Pancreas (tissue), 10 donors: ENCODE measurements around the gene ACP6. TPM values are rescaled to one million over a fixed set of nuclear protein-coding genes. Genes with fewer than 3 reads are reported as not detected.

Source experiments
- ATAC-seq, 4 donors: fragments of 200-7000 bp; cut with Tn5 transposase; one replicate each; pipeline versions ENCODE4 v1.8.0 to v1.9.1; 2020; ENCODE audit warnings: mild to moderate bottlenecking in 4 of 4, moderate library complexity in 4 of 4
- DNase-seq, 6 donors: peaks; one replicate each; pipeline ENCODE4 v3.0.0-alpha.2; 2020
- FAIRE-seq: peaks from 2 replicates; lab custom pipeline; 2012; peaks lifted over from hg19 to GRCh38; lab: Jason Lieb, UNC
- H3K27ac ChIP-seq, 4 donors: fragments of 200-600 bp; sonication (generic); 1 replicate in 3 of 4; 2 replicates in 1 of 4; pipeline versions ENCODE4 v1.5.0 to v1.8.0; 2020
- H3K27me3 ChIP-seq, 4 donors: fragments of 200-600 bp; one replicate each; pipeline ENCODE4 v1.8.0; 2021
- H3K36me3 ChIP-seq, 3 donors: fragments of 200-600 bp; sonication (generic) in 1 of 3; one replicate each; pipeline versions ENCODE4 v1.5.0 to v1.8.0; 2020 to 2021
- H3K4me1 ChIP-seq, 3 donors: fragments of 200-600 bp; one replicate each; pipeline ENCODE4 v1.8.0; 2021
- H3K4me3 ChIP-seq, 4 donors: fragments of 200-600 bp; sonication (generic) in 2 of 4; one replicate each; pipeline versions ENCODE4 v1.5.0 to v1.8.0; 2020 to 2021
- H3K9me3 ChIP-seq, 4 donors: fragments of 200-600 bp; one replicate each; pipeline ENCODE4 v1.8.0; 2021
- WGBS, 2 donors: extraction: QIAGEN DNeasy Blood & Tissue Kit; methylation state at CpG; one replicate each; pipeline ENCODE4 v1.1.7; 2013; 5-methylcytosine and 5-hydroxymethylcytosine counted together
- intact Hi-C, 3 donors: fragments of 100-400 bp; cut with DNase I; formaldehyde crosslinking; loops; one replicate each; pipeline versions ENCODE4 v1.11.1 to v1.14.2; 2022
- polyA plus RNA-seq, 2 donors: library from polyadenylated mRNA; stranded (reverse); fragments of 200-250 nt; gene quantifications; one replicate each; pipeline ENCODE4 v1.2.3, GENCODE V29; 2013
- total RNA-seq, 6 donors: library from RNA; stranded (reverse); fragmentation: NEBNext Ultra II Directional in 4 of 6; extraction: Animal tissue kit (Norgen Biotek cat#: 25700) in 4 of 6; gene quantifications; one replicate each; pipeline versions ENCODE4 v1.2.1 to v1.2.4, GENCODE V29; 2021 to 2023
- TF ChIP-seq, protein P1 (sequence below), 4 donors: fragments of 200-600 bp; sonication (generic) in 3 of 4; IDR thresholded peaks; one replicate each; pipeline versions ENCODE4 v1.5.0 to v1.8.0; 2021; ENCODE audit warnings: antibody characterized with exemption in 4 of 4
- donor health status: healthy with polysubstance abuse.
- donor health status: DM: no; HTN: no; CAD: no; lungs with moderate emphysema.
- donor health status: DM: no; HTN: no; CAD: no.
- donor health status: control.
- donor health status: control.
- donor health status: Bipolar disorder and iron deficiency.
- donor health status: DM: yes; HTN: yes; CAD: no.
- donor health status: DM: no; HTN: no; CAD: no.
- donor health status: DM: no; HTN: no; CAD: no.
- donor health status: DM: yes; HTN: yes; CAD: no.

Gene ACP6
- total and polyA plus RNA-seq, 8 donors = 8.5 to 18.6 (median 10.1) TPM

DNA sequence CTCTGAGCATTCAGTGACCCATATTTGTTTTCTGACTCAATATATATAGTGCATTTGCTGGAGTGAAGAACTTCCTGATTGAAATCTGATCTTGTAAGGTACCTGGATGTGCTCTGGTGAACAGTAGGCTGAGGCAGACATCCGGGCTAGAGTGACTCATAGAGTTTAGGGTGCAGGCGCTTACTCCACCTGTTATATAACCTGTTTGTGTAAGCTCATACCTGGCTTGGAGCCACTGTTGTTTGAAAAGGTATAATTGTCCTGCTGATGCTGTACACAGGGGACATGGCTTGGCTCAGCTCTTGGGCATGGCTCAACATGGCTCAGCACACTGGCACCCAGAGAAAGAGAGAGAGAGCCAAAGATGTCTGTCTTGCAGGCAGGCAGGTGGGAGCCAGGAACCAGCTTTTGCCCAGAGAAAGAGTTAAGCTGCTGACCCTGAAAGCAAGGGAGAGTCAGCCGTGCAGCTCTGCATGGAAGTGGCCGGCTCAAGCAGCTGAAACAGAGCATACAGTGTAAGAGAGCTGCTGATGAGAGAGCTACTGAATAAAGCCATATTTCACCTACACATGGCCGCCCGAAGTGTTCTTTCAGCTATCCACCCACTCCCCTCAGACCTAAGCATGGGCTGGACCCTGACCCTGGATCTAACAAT lies 46.9 kb upstream of the ACP6 start:
- WGBS, 2 donors = 75 to 79% methylated on average over 6 of the region's 6 CpGs
- H3K27ac ChIP-seq = no peak overlapping the region
- no peaks in the 10 kb centered on the region for H3K27me3 ChIP-seq
- TF ChIP-seq, protein P1, sequence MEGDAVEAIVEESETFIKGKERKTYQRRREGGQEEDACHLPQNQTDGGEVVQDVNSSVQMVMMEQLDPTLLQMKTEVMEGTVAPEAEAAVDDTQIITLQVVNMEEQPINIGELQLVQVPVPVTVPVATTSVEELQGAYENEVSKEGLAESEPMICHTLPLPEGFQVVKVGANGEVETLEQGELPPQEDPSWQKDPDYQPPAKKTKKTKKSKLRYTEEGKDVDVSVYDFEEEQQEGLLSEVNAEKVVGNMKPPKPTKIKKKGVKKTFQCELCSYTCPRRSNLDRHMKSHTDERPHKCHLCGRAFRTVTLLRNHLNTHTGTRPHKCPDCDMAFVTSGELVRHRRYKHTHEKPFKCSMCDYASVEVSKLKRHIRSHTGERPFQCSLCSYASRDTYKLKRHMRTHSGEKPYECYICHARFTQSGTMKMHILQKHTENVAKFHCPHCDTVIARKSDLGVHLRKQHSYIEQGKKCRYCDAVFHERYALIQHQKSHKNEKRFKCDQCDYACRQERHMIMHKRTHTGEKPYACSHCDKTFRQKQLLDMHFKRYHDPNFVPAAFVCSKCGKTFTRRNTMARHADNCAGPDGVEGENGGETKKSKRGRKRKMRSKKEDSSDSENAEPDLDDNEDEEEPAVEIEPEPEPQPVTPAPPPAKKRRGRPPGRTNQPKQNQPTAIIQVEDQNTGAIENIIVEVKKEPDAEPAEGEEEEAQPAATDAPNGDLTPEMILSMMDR (IDR thresholded peaks at IDR 0.05) = no peak
- H3K4me3 ChIP-seq = no peak overlapping the region
- no peaks in the 10 kb centered on the region for H3K36me3 ChIP-seq
- no peak for FAIRE-seq
- peak in 3 of 4 donors; percentile 81 to 91 (median 83) for ATAC-seq
- no peaks in the 10 kb centered on the region for H3K9me3 ChIP-seq
- intact Hi-C loops = no loop called here
- DNase-seq = peak in 3 of 6 donors; percentile 10 to 47 (median 33)
- H3K4me1 ChIP-seq = peaks cover 0 to 3% (median 0%) of the 10 kb centered on the region in 3 donors

- no peak for DNase-seq
- no peak overlapping the region for H3K4me3 ChIP-seq
- H3K27ac ChIP-seq = no peak overlapping the region
- H3K36me3 ChIP-seq = no peaks in the 10 kb centered on the region
- no peaks in the 10 kb centered on the region for H3K27me3 ChIP-seq
- intact Hi-C loops = no loop called here
- TF ChIP-seq, protein P1 (IDR thresholded peaks at IDR 0.05) = no peak
- FAIRE-seq = no peak
- no peaks in the 10 kb centered on the region for H3K4me1 ChIP-seq
- no peaks in the 10 kb centered on the region for H3K9me3 ChIP-seq
- no peak for ATAC-seq
These were observed 42.3 kb upstream of the ACP6 start for GRCh38 chr1:147712605-147713004.

GRCh38 chr1:147700042-147701006 lies 30.0 kb upstream of the ACP6 start:
- DNase-seq (peak; percentile 65 to 76 (median 72)), ATAC-seq (peak; percentile 94 to 98 (median 97)), FAIRE-seq (no peak)
- Histone ChIP-seq H3K4me1 (peaks cover 0 to 9% (median 0%) of the 10 kb centered on the region in 3 donors), H3K27me3 (no peaks in the 10 kb centered on the region), H3K4me3 (peak overlapping the region in 1 of 4 donors; percentile 10), H3K27ac (peak overlapping the region; percentile 27 to 85 (median 74)), H3K9me3 (no peaks in the 10 kb centered on the region), H3K36me3 (no peaks in the 10 kb centered on the region)
- TF ChIP-seq, protein P1 (IDR thresholded peaks at IDR 0.05) = peak; percentile 56 to 81 (median 74)
- 50 to 52% methylated on average over 10 of the region's 10 CpGs for WGBS, 2 donors
- intact Hi-C loops = no loop called here

DNA sequence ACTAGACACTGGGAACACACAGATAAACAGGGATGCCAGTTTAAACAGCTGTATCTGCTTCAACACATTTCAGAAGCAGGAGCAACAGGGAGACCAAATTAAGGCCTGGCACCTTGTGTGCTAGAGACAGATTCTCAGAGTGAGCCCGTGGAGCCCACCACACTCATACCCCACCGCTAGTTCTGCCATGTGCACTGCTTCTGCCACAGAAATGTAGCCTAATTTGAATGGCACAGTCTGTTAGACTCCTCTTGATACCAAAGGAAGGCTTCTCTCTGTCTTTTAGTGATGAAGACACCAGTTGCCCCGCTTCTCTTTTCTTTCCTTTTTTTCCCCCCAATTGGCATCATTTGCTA lies 29.3 kb upstream of the ACP6 start:
- Histone ChIP-seq H3K4me3 (no peak overlapping the region), H3K4me1 (peaks cover 0 to 9% (median 0%) of the 10 kb centered on the region in 3 donors), H3K36me3 (no peaks in the 10 kb centered on the region), H3K9me3 (no peaks in the 10 kb centered on the region), H3K27me3 (no peaks in the 10 kb centered on the region), H3K27ac (no peak overlapping the region)
- TF ChIP-seq, protein P1 (IDR thresholded peaks at IDR 0.05) = no peak
- DNase-seq (no peak), FAIRE-seq (no peak), ATAC-seq (peak in 1 of 4 donors; percentile 11)
- WGBS, 2 donors = 38 to 51% methylated on average over 3 of the region's 3 CpGs
- intact Hi-C loops = no loop called here
